Suprapubic skin (tissue), 4 donors: ENCODE measurements around the gene DGKB. TPM values are rescaled to one million over a fixed set of nuclear protein-coding genes. Genes with fewer than 3 reads are reported as not detected.

Experiments used
- DNase-seq, 2 donors: peaks; one replicate each; pipeline ENCODE4 v3.0.0-alpha.2; 2019; ENCODE audit warnings: low spot score in 2 of 2
- H3K27ac ChIP-seq: fragments of 200-600 bp; sonication (generic); one replicate; pipeline ENCODE4 v1.5.1; 2019
- H3K27me3 ChIP-seq: fragments of 200-600 bp; sonication (generic); one replicate; pipeline ENCODE4 v1.5.1; 2019
- H3K36me3 ChIP-seq: fragments of 200-600 bp; sonication (generic); one replicate; pipeline ENCODE4 v1.5.1; 2019
- H3K4me1 ChIP-seq: fragments of 200-600 bp; sonication (generic); one replicate; pipeline ENCODE4 v1.5.1; 2019
- H3K4me3 ChIP-seq: fragments of 200-600 bp; sonication (generic); one replicate; pipeline ENCODE4 v1.5.1; 2019; ENCODE audit warnings: mild to moderate bottlenecking
- H3K9me3 ChIP-seq: fragments of 200-600 bp; sonication (generic); one replicate; pipeline ENCODE4 v1.5.1; 2019
- EP300 ChIP-seq: sonication (generic); formaldehyde crosslinking; IDR thresholded peaks from one replicate; pipeline ENCODE4 v1.6.1; 2017; ENCODE audit warnings: antibody characterized with exemption
- POLR2A ChIP-seq, 2 donors: fragments of 450-650 bp; IDR thresholded peaks; one replicate each; pipeline ENCODE4 v1.6.1; 2017; ENCODE audit warnings: antibody characterized with exemption in 2 of 2, mild to moderate bottlenecking in 2 of 2, moderate library complexity in 2 of 2
- POLR2AphosphoS5 ChIP-seq, 3 donors: sonication (generic); formaldehyde crosslinking; IDR thresholded peaks; one replicate each; pipeline ENCODE4 v1.6.1; 2017; ENCODE audit warnings: antibody characterized with exemption in 3 of 3
- WGBS: methylation state at CpG from one replicate; pipeline ENCODE4 v1.1.5; 2018; 5-methylcytosine and 5-hydroxymethylcytosine counted together
- total RNA-seq, 4 donors: library from RNA; depleted of rRNA; stranded (reverse); fragments of >200 nt; gene quantifications; one replicate each; pipeline ENCODE4 v1.1.0, GENCODE V29; 2016
- TF ChIP-seq, protein P1 (sequence below), 2 donors: fragments of 200-600 bp in 1 of 2; fragments of 450-650 bp in 1 of 2; sonication (generic) in 1 of 2; IDR thresholded peaks; one replicate each; pipeline ENCODE4 v1.5.1; 2016 to 2019; ENCODE audit warnings: antibody characterized with exemption in 2 of 2, mild to moderate bottlenecking in 1 of 2, moderate library complexity in 1 of 2

The DGKB gene
- total RNA-seq, 4 donors from 2014 or later, result 0.17 to 0.30 TPM; not detected in 2

DNA sequence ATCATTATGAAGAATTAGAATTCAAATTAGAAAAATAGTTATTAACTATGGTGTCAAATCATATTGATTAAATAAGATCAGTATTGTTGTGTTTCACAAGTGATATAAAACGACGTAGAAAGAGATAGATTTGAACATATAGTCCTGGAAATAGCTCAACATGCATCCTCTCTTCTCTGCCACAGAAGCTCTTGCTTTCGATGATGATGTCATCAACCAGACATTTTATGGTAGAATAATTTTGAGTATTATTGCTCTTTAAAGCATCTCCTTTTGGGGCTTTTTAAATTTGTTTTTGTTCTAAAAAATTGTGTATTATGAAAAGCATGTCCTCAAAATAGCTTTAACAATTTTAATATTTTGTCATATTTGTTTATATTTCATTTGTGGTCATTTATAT is 95.0 kb downstream of the DGKB start:
- no peak for DNase-seq
- H3K27ac ChIP-seq, result no peak overlapping the region
- no peak overlapping the region for H3K4me3 ChIP-seq
- no peaks in the 10 kb centered on the region for H3K4me1 ChIP-seq
- H3K36me3 ChIP-seq, result no peaks in the 10 kb centered on the region
- no peaks in the 10 kb centered on the region for H3K27me3 ChIP-seq
- H3K9me3 ChIP-seq, result no peaks in the 10 kb centered on the region
- TF ChIP-seq POLR2AphosphoS5 (IDR thresholded peaks at IDR 0.05), result no peak
- TF ChIP-seq, protein P1, sequence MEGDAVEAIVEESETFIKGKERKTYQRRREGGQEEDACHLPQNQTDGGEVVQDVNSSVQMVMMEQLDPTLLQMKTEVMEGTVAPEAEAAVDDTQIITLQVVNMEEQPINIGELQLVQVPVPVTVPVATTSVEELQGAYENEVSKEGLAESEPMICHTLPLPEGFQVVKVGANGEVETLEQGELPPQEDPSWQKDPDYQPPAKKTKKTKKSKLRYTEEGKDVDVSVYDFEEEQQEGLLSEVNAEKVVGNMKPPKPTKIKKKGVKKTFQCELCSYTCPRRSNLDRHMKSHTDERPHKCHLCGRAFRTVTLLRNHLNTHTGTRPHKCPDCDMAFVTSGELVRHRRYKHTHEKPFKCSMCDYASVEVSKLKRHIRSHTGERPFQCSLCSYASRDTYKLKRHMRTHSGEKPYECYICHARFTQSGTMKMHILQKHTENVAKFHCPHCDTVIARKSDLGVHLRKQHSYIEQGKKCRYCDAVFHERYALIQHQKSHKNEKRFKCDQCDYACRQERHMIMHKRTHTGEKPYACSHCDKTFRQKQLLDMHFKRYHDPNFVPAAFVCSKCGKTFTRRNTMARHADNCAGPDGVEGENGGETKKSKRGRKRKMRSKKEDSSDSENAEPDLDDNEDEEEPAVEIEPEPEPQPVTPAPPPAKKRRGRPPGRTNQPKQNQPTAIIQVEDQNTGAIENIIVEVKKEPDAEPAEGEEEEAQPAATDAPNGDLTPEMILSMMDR (IDR thresholded peaks at IDR 0.05), result no peak
- TF ChIP-seq EP300, result no peak
- TF ChIP-seq POLR2A (IDR thresholded peaks at IDR 0.05), result no peak
- WGBS, result 90% methylated on average over 3 of the region's 3 CpGs

DNA sequence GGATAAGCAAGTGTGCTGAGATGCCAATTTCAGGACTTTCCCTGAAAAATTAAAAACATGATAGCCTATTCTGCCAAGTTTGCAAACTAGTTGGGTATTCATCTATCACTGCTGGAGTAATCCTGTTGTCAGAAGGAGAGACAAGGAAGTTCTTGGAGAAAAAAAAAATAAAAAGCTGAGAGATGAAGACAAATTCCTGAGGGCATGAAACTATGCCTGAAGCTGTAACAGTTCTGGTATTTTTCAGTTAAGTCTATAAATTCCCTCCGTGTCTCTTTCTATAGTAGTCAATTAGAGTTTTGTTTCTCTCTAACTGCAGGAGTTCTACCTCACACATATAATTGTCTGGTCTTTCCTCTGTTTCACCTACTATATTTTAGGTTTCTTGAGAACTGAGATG is 95.7 kb downstream of the DGKB start:
- Histone ChIP-seq H3K9me3 (no peaks in the 10 kb centered on the region), H3K4me1 (no peaks in the 10 kb centered on the region), H3K36me3 (no peaks in the 10 kb centered on the region), H3K27me3 (no peaks in the 10 kb centered on the region), H3K27ac (no peak overlapping the region), H3K4me3 (no peak overlapping the region)
- 19% methylated on average over 1 of the region's 1 CpG for WGBS
- no peak for DNase-seq
- TF ChIP-seq POLR2A (IDR thresholded peaks at IDR 0.05), result no peak
- TF ChIP-seq, protein P1 (IDR thresholded peaks at IDR 0.05), result no peak
- no peak for TF ChIP-seq POLR2AphosphoS5 (IDR thresholded peaks at IDR 0.05)
- no peak for TF ChIP-seq EP300

DNA sequence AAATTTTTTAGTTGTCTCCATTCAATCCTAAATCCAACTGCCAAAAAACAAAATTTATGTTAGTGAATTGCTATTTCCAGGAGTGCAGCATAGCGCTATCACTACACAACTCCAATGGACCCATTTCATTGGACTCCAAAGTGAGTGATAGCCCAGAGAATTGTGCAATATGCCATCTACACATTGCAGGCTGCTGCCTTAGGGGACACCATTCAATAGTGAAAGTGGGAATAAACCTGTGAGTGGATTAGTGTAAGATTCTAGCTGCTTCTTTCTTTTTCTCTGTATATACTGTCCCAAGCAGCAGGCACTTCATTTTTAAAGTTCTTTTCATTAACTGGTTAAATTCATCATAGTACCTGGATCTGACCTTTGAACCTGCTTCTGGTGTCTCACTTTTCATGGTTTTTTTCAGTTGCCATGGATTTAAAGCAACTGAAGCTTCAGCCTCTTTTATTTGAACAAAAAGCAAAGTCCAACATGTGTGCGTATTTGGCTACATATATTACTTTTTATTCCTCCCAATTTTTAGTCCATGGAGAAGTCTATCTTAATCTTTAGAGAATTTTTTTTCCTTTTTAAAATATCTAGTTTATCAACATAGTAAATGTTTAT is 97.3 kb downstream of the DGKB start:
- Histone ChIP-seq H3K4me3 (no peak overlapping the region), H3K36me3 (no peaks in the 10 kb centered on the region), H3K9me3 (no peaks in the 10 kb centered on the region), H3K4me1 (no peaks in the 10 kb centered on the region), H3K27me3 (no peaks in the 10 kb centered on the region), H3K27ac (no peak overlapping the region)
- WGBS, result 92% methylated on average over 2 of the region's 2 CpGs
- TF ChIP-seq, protein P1 (IDR thresholded peaks at IDR 0.05), result no peak
- TF ChIP-seq POLR2A (IDR thresholded peaks at IDR 0.05), result no peak
- TF ChIP-seq POLR2AphosphoS5 (IDR thresholded peaks at IDR 0.05), result no peak
- no peak for TF ChIP-seq EP300
- no peak for DNase-seq

DNA sequence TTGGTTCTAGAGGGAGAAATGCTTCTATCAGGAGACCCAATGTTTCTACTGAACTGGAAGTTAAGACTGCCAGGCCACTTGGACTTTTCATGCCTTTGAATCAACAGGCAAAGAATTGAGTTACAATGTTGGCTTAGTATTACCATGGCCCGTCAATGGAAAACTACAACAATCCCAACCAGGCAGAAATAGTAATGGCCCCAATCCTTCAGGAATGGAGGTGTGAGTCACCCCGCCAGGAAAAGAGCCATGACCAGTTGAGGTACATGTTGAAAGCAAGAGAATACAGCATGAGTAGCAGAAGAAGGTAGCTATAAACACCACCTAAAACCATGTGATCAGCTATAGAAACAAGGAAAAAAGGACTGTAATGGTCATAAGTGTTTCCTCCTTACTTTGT is 101.9 kb downstream of the DGKB start:
- Histone ChIP-seq H3K27me3 (no peaks in the 10 kb centered on the region), H3K4me1 (no peaks in the 10 kb centered on the region), H3K27ac (no peak overlapping the region), H3K9me3 (no peaks in the 10 kb centered on the region), H3K36me3 (no peaks in the 10 kb centered on the region), H3K4me3 (no peak overlapping the region)
- no peak for DNase-seq
- 88% methylated on average over 2 of the region's 2 CpGs for WGBS
- TF ChIP-seq, protein P1 (IDR thresholded peaks at IDR 0.05), result no peak
- TF ChIP-seq POLR2AphosphoS5 (IDR thresholded peaks at IDR 0.05) (no peak), EP300 (no peak), POLR2A (IDR thresholded peaks at IDR 0.05) (no peak)

DNA sequence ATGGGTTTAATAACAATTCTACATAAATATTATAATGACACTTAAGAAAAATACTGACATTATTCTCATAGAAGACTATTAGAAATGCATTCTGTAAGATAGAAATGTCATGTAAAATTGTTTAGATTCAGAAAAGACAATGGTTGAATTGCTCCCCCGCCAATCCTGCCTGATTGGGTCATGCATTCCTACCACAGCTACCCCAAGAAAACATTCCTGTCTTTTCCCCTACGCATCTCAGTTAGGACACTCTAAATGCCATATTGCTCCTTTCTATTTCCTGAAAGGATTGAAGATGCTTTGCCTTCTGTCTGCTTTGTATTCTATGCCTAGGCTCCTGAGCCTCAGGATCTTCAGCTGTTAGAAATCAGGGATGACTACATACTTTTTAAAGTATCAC is 109.4 kb downstream of the DGKB start:
- no peaks in the 10 kb centered on the region for H3K9me3 ChIP-seq
- no peaks in the 10 kb centered on the region for H3K36me3 ChIP-seq
- H3K27ac ChIP-seq, result no peak overlapping the region
- 85% methylated on average over 2 of the region's 2 CpGs for WGBS
- TF ChIP-seq POLR2AphosphoS5 (IDR thresholded peaks at IDR 0.05), result no peak
- TF ChIP-seq POLR2A (IDR thresholded peaks at IDR 0.05), result no peak
- TF ChIP-seq, protein P1 (IDR thresholded peaks at IDR 0.05), result no peak
- TF ChIP-seq EP300, result no peak
- no peak overlapping the region for H3K4me3 ChIP-seq
- no peak for DNase-seq
- no peaks in the 10 kb centered on the region for H3K4me1 ChIP-seq
- no peaks in the 10 kb centered on the region for H3K27me3 ChIP-seq
